Thyroid gland (tissue), 4 donors: ENCODE results near the gene ATG2A.

Experiments
- CTCF ChIP-seq, 6 experiments: fragments of 200-600 bp in 3 of 6; fragments of 450-650 bp in 3 of 6; sonication (generic) in 3 of 6; IDR thresholded peaks; one replicate each; pipeline ENCODE4 v1.5.1; 2016 to 2019; ENCODE audit warnings: antibody characterized with exemption in 6 of 6, mild to moderate bottlenecking in 2 of 6, inconsistent platforms in 1 of 6, moderate library complexity in 1 of 6
- POLR2A ChIP-seq, 2 donors: fragments of 450-650 bp; IDR thresholded peaks; one replicate each; pipeline ENCODE4 v1.6.1; 2017; ENCODE audit warnings: antibody characterized with exemption in 2 of 2, mild to moderate bottlenecking in 2 of 2, moderate library complexity in 1 of 2

GRCh38 chr11:64853709-64854108 lies 63.3 kb downstream of the ATG2A start:
- TF ChIP-seq CTCF (IDR thresholded peaks at IDR 0.05) = no peak
- no peak for TF ChIP-seq POLR2A (IDR thresholded peaks at IDR 0.05)
